Glutamatergic neuron (in vitro differentiated cells): ENCODE data around the gene GYG1. TPM values are rescaled to one million over a fixed set of nuclear protein-coding genes. Genes with fewer than 3 reads are reported as not detected.

Source experiments
- DNase-seq: peaks from one replicate; pipeline ENCODE4 v3.0.0; 2022
- H3K27ac Mint-ChIP-seq: one replicate; pipeline ENCODE4 v1.8.0; 2020; ENCODE audit warnings: mild to moderate bottlenecking, mixed read lengths, inconsistent platforms; ENCODE audit not compliant: unreplicated experiment
- H3K27me3 Mint-ChIP-seq: one replicate; pipeline ENCODE4 v1.8.0; 2020; ENCODE audit warnings: mild to moderate bottlenecking, moderate library complexity, mixed read lengths, inconsistent platforms; ENCODE audit not compliant: unreplicated experiment
- H3K36me3 Mint-ChIP-seq: one replicate; pipeline ENCODE4 v1.8.0; 2020; ENCODE audit warnings: mild to moderate bottlenecking, mixed read lengths, inconsistent platforms; ENCODE audit not compliant: unreplicated experiment
- H3K4me1 Mint-ChIP-seq: one replicate; pipeline ENCODE4 v1.8.0; 2020; ENCODE audit warnings: mild to moderate bottlenecking, low read depth, mixed read lengths, inconsistent platforms; ENCODE audit not compliant: unreplicated experiment
- H3K4me3 Mint-ChIP-seq: one replicate; pipeline ENCODE4 v1.8.0; 2020; ENCODE audit warnings: mild to moderate bottlenecking, mixed read lengths, inconsistent platforms; ENCODE audit not compliant: unreplicated experiment
- H3K9me3 Mint-ChIP-seq: one replicate; pipeline ENCODE4 v1.8.0; 2020; ENCODE audit warnings: mild to moderate bottlenecking, moderate library complexity, mixed read lengths, inconsistent platforms; ENCODE audit not compliant: unreplicated experiment
- total RNA-seq: library from RNA; stranded (reverse); fragmentation: NEBNext Ultra II Directional; extraction: Animal tissue kit (Norgen Biotek cat#: 25700); gene quantifications from one replicate; pipeline ENCODE4 v1.2.1, GENCODE V29; 2021; ENCODE audit not compliant: unreplicated experiment
- TF ChIP-seq, protein P1 (sequence below): fragments of 200-600 bp; sonication (generic); IDR thresholded peaks from one replicate; pipeline ENCODE4 v1.5.0; 2021; ENCODE audit not compliant: partially characterized antibody, unreplicated experiment

GYG1 gene
- total RNA-seq, 1 donor from 2014 or later: 27.3 TPM

DNA sequence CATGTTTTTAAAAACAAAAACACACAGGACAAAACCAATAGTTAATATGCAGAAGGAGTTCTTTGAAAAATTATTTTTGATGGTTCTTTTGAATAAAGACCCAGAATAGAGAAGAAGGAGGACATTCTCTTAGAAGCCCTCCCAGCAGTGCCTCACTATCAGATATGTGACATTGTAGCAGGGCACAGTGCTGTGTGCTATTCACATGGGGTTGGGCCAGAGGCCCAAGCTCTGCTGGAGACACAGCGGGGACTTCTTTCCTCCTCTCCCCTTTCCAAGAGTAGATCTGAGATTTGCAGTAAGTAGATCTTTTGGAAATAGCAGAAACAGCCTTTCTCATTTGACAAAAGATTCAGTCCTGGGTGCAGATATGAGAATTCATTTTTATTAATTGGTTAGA, 6.3 kb downstream of the GYG1 start:
- TF ChIP-seq, protein P1, sequence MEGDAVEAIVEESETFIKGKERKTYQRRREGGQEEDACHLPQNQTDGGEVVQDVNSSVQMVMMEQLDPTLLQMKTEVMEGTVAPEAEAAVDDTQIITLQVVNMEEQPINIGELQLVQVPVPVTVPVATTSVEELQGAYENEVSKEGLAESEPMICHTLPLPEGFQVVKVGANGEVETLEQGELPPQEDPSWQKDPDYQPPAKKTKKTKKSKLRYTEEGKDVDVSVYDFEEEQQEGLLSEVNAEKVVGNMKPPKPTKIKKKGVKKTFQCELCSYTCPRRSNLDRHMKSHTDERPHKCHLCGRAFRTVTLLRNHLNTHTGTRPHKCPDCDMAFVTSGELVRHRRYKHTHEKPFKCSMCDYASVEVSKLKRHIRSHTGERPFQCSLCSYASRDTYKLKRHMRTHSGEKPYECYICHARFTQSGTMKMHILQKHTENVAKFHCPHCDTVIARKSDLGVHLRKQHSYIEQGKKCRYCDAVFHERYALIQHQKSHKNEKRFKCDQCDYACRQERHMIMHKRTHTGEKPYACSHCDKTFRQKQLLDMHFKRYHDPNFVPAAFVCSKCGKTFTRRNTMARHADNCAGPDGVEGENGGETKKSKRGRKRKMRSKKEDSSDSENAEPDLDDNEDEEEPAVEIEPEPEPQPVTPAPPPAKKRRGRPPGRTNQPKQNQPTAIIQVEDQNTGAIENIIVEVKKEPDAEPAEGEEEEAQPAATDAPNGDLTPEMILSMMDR: no peak
- Mint-ChIP-seq H3K36me3 (no peaks in the 10 kb centered on the region), H3K4me3 (no peak overlapping the region), H3K9me3 (no peaks in the 10 kb centered on the region), H3K27me3 (no peaks in the 10 kb centered on the region), H3K4me1 (peaks cover 5% of the 10 kb centered on the region), H3K27ac (no peak overlapping the region)
- DNase-seq: no peak

DNA sequence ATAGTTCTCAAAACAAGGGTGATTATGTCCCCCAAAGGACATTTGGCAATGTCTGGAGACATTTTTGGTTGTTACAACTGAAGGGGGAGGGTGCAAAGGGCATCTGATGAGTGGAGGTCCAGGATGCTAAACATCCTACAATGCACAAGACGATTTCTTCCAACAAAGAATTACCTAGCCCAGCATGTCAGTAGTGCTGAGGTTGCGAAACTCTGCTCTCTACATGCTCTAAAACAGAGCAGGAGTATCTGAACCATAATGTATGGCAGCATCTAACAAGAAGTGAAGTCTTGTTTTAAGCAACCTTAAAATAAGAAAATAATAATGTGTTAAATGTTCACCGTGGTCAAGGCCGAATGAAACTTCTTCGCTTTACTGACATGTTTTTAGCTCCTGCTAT, 7.0 kb downstream of the GYG1 start:
- Mint-ChIP-seq H3K36me3 (no peaks in the 10 kb centered on the region), H3K27me3 (no peaks in the 10 kb centered on the region), H3K27ac (no peak overlapping the region), H3K4me3 (no peak overlapping the region), H3K9me3 (no peaks in the 10 kb centered on the region), H3K4me1 (peaks cover 5% of the 10 kb centered on the region)
- DNase-seq: no peak
- TF ChIP-seq, protein P1: no peak

DNA sequence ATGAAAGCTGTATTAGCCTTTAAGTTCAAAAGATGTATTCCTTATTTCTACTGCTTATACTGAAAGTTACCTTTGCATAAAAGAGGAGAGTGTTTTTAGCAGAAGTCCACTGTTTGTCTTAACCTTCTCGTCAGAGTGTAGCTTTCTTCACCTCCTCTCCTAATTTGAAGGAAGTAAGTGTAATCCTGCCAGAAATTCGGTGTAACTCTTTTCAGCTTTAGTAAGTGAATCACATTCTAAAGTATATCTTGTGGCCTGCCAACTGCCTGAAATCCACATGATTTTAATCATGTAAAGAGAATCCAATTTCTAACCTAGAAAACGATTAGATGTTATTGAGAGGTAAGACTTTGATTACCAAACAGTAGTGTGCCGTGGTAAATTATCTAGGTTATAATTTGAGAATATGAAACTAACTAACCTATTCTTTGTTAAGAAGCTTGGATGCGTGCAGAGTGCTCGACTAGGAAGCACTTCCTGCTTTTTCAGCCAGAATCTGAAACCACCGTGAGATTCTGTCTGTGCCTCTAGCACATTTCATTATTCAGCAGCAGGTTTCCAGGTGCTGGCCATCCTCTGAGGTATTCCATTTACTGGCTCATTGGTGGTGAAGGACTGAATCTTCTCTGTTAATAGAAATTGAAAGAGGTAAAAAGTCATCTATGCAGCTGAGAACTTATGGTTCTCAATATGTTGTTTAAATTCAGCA, 7.5 kb downstream of the GYG1 start:
- no peaks in the 10 kb centered on the region for H3K36me3 Mint-ChIP-seq
- no peaks in the 10 kb centered on the region for H3K27me3 Mint-ChIP-seq
- H3K4me1 Mint-ChIP-seq: peaks cover 5% of the 10 kb centered on the region
- H3K4me3 Mint-ChIP-seq: no peak overlapping the region
- no peak for DNase-seq
- no peaks in the 10 kb centered on the region for H3K9me3 Mint-ChIP-seq
- no peak overlapping the region for H3K27ac Mint-ChIP-seq
- TF ChIP-seq, protein P1: no peak

DNA sequence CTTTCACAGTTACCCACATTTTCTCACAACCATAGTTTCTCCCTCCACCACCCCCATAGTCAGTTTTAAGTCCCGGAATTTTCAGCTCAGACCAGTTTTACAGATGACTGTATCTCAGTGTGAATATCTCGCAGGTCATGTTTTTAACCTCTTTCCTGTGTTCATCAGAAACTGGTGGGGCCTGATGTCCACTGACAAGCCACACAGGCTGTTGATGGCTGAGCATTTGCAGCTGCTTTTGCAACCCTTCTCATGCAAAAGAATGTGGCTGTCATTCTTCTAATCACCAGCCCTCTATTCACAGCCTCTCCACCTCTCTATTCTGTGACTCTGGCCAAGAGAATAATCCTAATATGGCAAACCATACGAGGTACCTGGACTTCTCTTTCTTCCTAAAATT, 8.5 kb downstream of the GYG1 start:
- Mint-ChIP-seq H3K9me3 (no peaks in the 10 kb centered on the region), H3K4me3 (no peak overlapping the region), H3K4me1 (peaks cover 5% of the 10 kb centered on the region), H3K27ac (no peak overlapping the region), H3K36me3 (no peaks in the 10 kb centered on the region), H3K27me3 (no peaks in the 10 kb centered on the region)
- DNase-seq: no peak
- TF ChIP-seq, protein P1: no peak

DNA sequence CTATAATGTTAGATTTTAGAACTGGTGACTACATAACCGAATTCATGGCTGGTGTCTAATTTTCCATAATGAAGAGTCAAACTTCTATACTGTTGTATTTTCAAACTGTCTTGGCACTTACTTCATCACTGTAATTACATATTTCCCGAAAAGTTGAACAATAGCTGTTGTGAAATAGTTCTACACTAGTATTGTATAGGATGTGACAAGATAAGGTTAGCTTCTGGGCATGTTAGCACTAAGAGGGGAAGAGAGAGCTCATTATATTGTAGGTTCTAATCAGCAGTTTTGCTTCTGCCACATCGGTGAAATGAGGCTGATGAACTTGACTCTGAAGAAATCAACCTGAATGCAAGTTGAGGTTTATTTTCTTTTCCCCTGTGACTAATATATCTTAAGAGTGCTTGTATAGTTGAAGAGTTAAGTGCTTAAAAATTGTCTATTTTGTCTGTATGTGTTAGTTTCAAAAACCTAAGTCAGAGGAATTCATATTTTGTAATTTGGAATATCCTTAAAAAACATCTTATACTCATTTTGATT, 8.9 kb downstream of the GYG1 start:
- H3K9me3 Mint-ChIP-seq: no peaks in the 10 kb centered on the region
- no peaks in the 10 kb centered on the region for H3K27me3 Mint-ChIP-seq
- no peak for DNase-seq
- TF ChIP-seq, protein P1: no peak
- H3K4me3 Mint-ChIP-seq: no peak overlapping the region
- no peaks in the 10 kb centered on the region for H3K36me3 Mint-ChIP-seq
- H3K27ac Mint-ChIP-seq: no peak overlapping the region
- H3K4me1 Mint-ChIP-seq: peaks cover 5% of the 10 kb centered on the region
